Neural progenitor cell (in vitro differentiated cells): ENCODE data around the gene ADCY5.

Experiments used
- EZH2 ChIP-seq: fragments of 200-600 bp; sonication (generic); IDR thresholded peaks from 2 replicates; pipeline ENCODE4 v1.6.1; 2017; ENCODE audit warnings: antibody characterized with exemption, mild to moderate bottlenecking, moderate library complexity
- EZH2phosphoT487 ChIP-seq: fragments of 200-600 bp; sonication (generic); IDR thresholded peaks from 2 replicates; pipeline ENCODE4 v1.6.1; 2017; ENCODE audit warnings: antibody characterized with exemption
- TF ChIP-seq, protein P1 (sequence below): fragments of 200-600 bp; sonication (generic); IDR thresholded peaks from 2 replicates; pipeline ENCODE4 v1.5.1; 2017; ENCODE audit warnings: antibody characterized with exemption, mild to moderate bottlenecking

DNA sequence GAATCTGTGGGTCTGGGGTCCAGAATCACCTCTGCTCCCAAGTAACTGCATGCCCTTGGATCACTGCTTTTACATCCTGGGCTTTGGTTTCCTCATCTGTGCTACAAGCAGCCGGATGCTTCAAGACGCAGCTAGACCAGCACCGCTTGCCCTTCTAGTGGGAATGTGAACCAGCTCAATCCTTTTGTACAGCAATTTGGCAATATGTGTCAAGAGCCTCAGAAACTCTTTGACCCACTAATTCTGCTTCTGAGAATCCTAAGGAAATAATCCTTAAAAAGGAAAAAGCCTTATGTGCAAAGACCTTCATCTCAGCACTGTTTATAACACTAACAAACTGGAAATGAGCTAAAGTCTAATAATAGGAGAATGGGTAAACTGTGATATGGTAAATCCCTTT is 48.7 kb downstream of the ADCY5 start:
- TF ChIP-seq, protein P1, sequence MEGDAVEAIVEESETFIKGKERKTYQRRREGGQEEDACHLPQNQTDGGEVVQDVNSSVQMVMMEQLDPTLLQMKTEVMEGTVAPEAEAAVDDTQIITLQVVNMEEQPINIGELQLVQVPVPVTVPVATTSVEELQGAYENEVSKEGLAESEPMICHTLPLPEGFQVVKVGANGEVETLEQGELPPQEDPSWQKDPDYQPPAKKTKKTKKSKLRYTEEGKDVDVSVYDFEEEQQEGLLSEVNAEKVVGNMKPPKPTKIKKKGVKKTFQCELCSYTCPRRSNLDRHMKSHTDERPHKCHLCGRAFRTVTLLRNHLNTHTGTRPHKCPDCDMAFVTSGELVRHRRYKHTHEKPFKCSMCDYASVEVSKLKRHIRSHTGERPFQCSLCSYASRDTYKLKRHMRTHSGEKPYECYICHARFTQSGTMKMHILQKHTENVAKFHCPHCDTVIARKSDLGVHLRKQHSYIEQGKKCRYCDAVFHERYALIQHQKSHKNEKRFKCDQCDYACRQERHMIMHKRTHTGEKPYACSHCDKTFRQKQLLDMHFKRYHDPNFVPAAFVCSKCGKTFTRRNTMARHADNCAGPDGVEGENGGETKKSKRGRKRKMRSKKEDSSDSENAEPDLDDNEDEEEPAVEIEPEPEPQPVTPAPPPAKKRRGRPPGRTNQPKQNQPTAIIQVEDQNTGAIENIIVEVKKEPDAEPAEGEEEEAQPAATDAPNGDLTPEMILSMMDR, result no peak
- TF ChIP-seq EZH2phosphoT487 (no peak), EZH2 (no peak)
